Osteoblast (primary cell): ENCODE data around the gene DUSP7. TPM values are rescaled to one million over a fixed set of nuclear protein-coding genes. Genes with fewer than 3 reads are reported as not detected.

Experiments
- DNase-seq: peaks from one replicate; pipeline ENCODE4 v3.0.0; 2011; ENCODE audit warnings: low spot score, mixed read lengths; ENCODE audit not compliant: insufficient read length; ENCODE audit errors: missing footprints
- H2AFZ ChIP-seq: 2 replicates; pipeline ENCODE4 v1.6.0; 2011; ENCODE audit warnings: mild to moderate bottlenecking, low read length
- H3K27ac ChIP-seq: 2 replicates; pipeline ENCODE4 v1.5.1; 2011; ENCODE audit warnings: mild to moderate bottlenecking, low read depth, low read length, moderate library complexity
- H3K27me3 ChIP-seq: 2 replicates; pipeline ENCODE4 v1.6.0; 2012; ENCODE audit warnings: mild to moderate bottlenecking, control low read depth, inconsistent platforms, low read length, moderate library complexity; ENCODE audit not compliant: insufficient read depth
- H3K36me3 ChIP-seq: 2 replicates; pipeline ENCODE4 v1.5.1; 2011; ENCODE audit warnings: mild to moderate bottlenecking, low read length, control low read depth, moderate library complexity; ENCODE audit not compliant: insufficient read depth
- H3K4me1 ChIP-seq: 2 replicates; pipeline ENCODE4 v1.5.1; 2011; ENCODE audit warnings: mild to moderate bottlenecking, low read length, control low read depth, moderate library complexity; ENCODE audit not compliant: insufficient read depth
- H3K4me2 ChIP-seq: 2 replicates; pipeline ENCODE4 v1.6.0; 2011; ENCODE audit warnings: mild to moderate bottlenecking, low read length; ENCODE audit not compliant: insufficient read depth
- H3K4me3 ChIP-seq: fragments of 200-600 bp; sonication (generic); 3 replicates; pipeline ENCODE4 v1.5.1; 2012; ENCODE audit warnings: mild to moderate bottlenecking, low read length, inconsistent platforms; ENCODE audit not compliant: insufficient read depth
- H3K79me2 ChIP-seq: 2 replicates; pipeline ENCODE4 v1.6.0; 2012; ENCODE audit warnings: mild to moderate bottlenecking, low read length, control low read depth, inconsistent platforms; ENCODE audit not compliant: insufficient read depth
- H3K9me3 ChIP-seq: 2 replicates; pipeline ENCODE4 v1.5.1; 2011; ENCODE audit warnings: low read depth, low read length, control low read depth
- H4K20me1 ChIP-seq: 2 replicates; pipeline ENCODE4 v1.6.0; 2012; ENCODE audit warnings: mild to moderate bottlenecking, low read length, control low read depth; ENCODE audit not compliant: insufficient read depth
- total RNA-seq: library from RNA; depleted of rRNA; stranded (reverse); fragments of >200 nt; gene quantifications from 2 replicates; pipeline ENCODE4 v1.2.3, GENCODE V29; 2012
- TF ChIP-seq, protein P1 (sequence below): IDR thresholded peaks from 2 replicates; pipeline ENCODE4 v1.5.1; 2011; ENCODE audit warnings: mild to moderate bottlenecking, low read depth, low read length, moderate library complexity; ENCODE audit errors: extremely low read depth

DUSP7 gene
- total RNA-seq, 1 donor = 12.7 TPM

DNA sequence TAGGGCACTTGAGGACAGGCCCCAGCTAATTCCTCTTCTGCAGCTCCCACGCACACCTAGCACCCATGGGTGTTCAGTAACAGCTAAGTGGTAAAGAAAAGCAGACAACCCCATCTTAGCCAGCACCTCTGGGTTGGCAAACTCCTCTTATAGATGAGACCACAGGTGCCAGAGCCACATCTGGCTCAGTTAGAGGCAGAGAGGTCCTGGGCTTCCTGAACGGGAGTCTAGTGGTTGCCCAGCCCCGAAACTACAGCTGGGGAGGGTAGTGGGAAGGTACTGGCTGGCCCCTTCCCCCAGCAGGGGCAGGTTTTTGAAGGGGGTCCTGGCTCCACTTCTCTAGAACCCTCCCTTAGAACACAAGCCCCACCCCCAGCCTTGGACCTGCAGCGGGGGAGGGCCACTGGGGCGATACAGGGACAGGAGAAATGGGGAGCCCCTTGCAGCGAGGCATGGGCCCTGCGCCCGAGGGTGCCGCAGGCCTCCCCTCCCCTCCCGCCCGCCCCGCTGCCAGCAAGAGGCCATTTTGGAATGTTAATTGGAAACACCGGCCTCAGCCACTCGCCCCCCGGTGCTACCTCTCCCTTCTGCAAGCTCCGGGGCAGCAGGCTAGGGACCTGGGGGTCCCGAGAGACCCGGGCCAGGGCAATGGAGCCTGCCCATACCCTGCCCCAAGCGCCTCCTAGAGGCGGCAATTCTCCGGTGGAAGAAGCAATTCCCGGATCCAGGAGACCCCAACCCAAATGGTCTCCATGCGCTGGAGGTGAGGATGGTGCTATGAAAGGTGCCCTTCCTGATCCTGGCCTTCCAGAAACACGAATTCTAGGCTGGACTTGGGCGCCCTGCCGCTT is 1.5 kb downstream of the DUSP7 start:
- H3K4me3 ChIP-seq = peak overlapping the region; percentile 94
- H4K20me1 ChIP-seq = peaks cover 22% of the 10 kb centered on the region
- H2AFZ ChIP-seq = peak overlapping the region; percentile 77
- H3K36me3 ChIP-seq = peaks cover 40% of the 10 kb centered on the region
- H3K4me1 ChIP-seq = peaks cover 38% of the 10 kb centered on the region
- DNase-seq = peak; percentile 92
- no peaks in the 10 kb centered on the region for H3K27me3 ChIP-seq
- peak overlapping the region; percentile 77 for H3K27ac ChIP-seq
- H3K79me2 ChIP-seq = peaks cover 66% of the 10 kb centered on the region
- no peaks in the 10 kb centered on the region for H3K9me3 ChIP-seq
- TF ChIP-seq, protein P1, sequence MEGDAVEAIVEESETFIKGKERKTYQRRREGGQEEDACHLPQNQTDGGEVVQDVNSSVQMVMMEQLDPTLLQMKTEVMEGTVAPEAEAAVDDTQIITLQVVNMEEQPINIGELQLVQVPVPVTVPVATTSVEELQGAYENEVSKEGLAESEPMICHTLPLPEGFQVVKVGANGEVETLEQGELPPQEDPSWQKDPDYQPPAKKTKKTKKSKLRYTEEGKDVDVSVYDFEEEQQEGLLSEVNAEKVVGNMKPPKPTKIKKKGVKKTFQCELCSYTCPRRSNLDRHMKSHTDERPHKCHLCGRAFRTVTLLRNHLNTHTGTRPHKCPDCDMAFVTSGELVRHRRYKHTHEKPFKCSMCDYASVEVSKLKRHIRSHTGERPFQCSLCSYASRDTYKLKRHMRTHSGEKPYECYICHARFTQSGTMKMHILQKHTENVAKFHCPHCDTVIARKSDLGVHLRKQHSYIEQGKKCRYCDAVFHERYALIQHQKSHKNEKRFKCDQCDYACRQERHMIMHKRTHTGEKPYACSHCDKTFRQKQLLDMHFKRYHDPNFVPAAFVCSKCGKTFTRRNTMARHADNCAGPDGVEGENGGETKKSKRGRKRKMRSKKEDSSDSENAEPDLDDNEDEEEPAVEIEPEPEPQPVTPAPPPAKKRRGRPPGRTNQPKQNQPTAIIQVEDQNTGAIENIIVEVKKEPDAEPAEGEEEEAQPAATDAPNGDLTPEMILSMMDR = peak; percentile 31
- peak overlapping the region; percentile 95 for H3K4me2 ChIP-seq

DNA sequence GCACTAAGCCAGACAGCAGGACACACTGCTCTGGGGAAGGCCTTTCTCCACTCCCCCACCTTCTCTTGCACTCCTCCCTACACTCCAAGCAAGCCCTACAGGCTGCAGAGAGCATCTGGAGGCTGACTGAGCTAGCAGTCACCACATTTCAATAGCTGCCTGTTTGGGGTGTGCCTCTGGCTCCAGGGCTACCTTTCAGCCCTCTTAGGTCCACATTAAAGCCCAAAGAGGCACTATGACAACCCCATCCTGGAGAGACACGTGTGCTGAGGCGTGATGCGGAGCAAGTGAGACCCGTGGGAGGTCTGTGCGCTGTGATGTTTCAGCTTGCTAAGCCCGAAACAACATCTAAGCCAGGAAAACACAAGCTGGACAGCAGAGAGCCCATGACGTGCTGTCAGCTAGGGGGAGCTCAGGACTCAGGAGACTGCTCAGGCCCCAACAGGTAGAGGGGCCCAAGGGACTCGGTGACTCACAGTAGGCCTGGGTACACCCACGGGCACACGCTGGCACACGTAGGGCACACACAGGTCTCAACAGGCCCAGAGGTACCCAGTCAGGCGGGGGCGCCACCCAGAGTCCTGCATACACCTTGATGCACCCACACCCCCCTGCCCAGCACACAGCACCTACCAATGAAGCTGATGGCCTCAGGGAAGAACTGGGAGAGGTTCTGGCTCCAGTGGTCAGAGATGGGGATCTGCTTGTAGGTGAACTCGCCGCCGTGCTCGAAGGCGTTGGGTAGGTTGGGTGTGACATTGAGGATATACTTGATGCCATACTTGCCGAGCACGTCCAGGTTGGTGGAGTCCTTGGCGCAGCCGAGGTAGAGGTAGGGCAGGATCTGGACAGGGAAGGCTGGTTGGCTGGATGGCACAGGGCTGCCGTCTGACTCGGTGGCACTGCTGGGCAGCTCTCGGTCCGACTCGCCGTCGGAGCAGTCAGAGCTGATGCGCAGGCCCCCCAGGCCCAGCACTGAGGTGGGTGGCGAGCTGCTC is 2.8 kb downstream of the DUSP7 start:
- Histone ChIP-seq H3K9me3 (no peaks in the 10 kb centered on the region), H3K4me1 (peaks cover 38% of the 10 kb centered on the region), H4K20me1 (peaks cover 22% of the 10 kb centered on the region), H3K27ac (peak overlapping the region; percentile 82), H3K4me3 (peak overlapping the region; percentile 94), H3K79me2 (peaks cover 75% of the 10 kb centered on the region), H3K4me2 (peak overlapping the region; percentile 95), H3K36me3 (peaks cover 52% of the 10 kb centered on the region), H3K27me3 (no peaks in the 10 kb centered on the region), H2AFZ (no peak overlapping the region)
- DNase-seq = peak; percentile 93
- TF ChIP-seq, protein P1 = peak; percentile 25

DNA sequence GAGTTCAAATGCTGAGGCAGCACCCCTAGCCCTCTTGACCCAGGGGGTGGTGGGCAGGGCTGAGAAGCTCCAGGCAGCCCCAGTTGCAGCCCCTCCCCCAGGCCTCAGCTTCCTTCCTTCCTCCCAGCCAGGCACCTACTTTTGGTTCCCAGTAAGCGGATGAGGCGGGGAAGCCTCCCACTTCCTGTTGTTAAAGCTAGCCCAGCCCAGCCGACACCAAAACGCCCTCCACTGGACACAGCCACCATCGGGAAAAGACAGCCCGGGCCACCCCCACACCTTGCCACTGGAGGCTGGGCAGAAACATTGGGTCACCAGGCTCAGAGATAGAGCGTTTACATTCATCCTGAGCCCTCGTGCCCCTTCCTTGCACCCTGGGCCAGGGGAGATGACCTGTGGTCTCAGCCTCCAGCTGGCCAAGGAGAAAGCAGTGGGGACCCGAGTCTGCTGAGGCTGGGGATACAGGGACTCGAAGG is 3.5 kb downstream of the DUSP7 start:
- peak overlapping the region; percentile 95 for H3K4me2 ChIP-seq
- DNase-seq = peak; percentile 98
- H3K36me3 ChIP-seq = peaks cover 56% of the 10 kb centered on the region
- H3K79me2 ChIP-seq = peaks cover 77% of the 10 kb centered on the region
- TF ChIP-seq, protein P1 = peak; percentile 54
- H3K4me3 ChIP-seq = peak overlapping the region; percentile 50
- H4K20me1 ChIP-seq = peaks cover 22% of the 10 kb centered on the region
- peaks cover 36% of the 10 kb centered on the region for H3K4me1 ChIP-seq
- H2AFZ ChIP-seq = no peak overlapping the region
- H3K27me3 ChIP-seq = no peaks in the 10 kb centered on the region
- H3K27ac ChIP-seq = peak overlapping the region; percentile 82
- no peaks in the 10 kb centered on the region for H3K9me3 ChIP-seq
